Body of pancreas (tissue), 4 donors: ENCODE results near the gene GNB1L.

Experiments
- CTCF ChIP-seq, 7 experiments: fragments of 450-650 bp in 4 of 7; fragments of 200-600 bp in 3 of 7; sonication (generic) in 3 of 7; IDR thresholded peaks; one replicate each; pipeline ENCODE4 v1.5.1; 2016 to 2019; ENCODE audit warnings: antibody characterized with exemption in 7 of 7
- POLR2A ChIP-seq, 3 donors: fragments of 450-650 bp; IDR thresholded peaks; one replicate each; pipeline ENCODE4 v1.6.1; 2016; ENCODE audit warnings: antibody characterized with exemption in 3 of 3, mild to moderate bottlenecking in 2 of 3

- TF ChIP-seq CTCF (IDR thresholded peaks at IDR 0.05) (no peak), POLR2A (IDR thresholded peaks at IDR 0.05) (no peak)
Measured at GRCh38 chr22:19807914-19808872, 46.5 kb downstream of the GNB1L start.
